Measurements from ENCODE around the gene CRB2. TPM values are rescaled to one million over a fixed set of nuclear protein-coding genes. Genes with fewer than 3 reads are reported as not detected.

CRB2 gene
- total and polyA plus RNA-seq, 2 of the 4 experiments (the other 2 are of a cell fraction) = not detected

- TF ChIP-seq BHLHE40 (IDR thresholded peaks at IDR 0.05; ENCODE audit: low read depth, low read length) (no peak), ELK1 (IDR thresholded peaks at IDR 0.05; ENCODE audit: borderline replicate concordance, low read depth, low read length) (no peak), RAD21 (IDR thresholded peaks at IDR 0.05; ENCODE audit: low read length) (no peak), SMC3 (IDR thresholded peaks at IDR 0.05; ENCODE audit: low read depth, low read length) (no peak)
Measured at GRCh38 chr9:123389070-123389469, 33.1 kb downstream of the CRB2 start (continued).

GRCh38 chr9:123389698-123390097 lies 33.7 kb downstream of the CRB2 start:
- in situ Hi-C loops (cut with MboI; ENCODE audit: low sequenced_read_pairs) = no loop called here

More at GRCh38 chr9:123389698-123390097, 33.7 kb downstream of the CRB2 start:
- Histone ChIP-seq H3K4me3 (ENCODE audit: insufficient read depth, low read depth, low read length) (no peak overlapping the region), H2AK9ac (replicated peaks; ENCODE audit: low read depth, low read length, poor library complexity) (no peak overlapping the region), H3K4me1 (ENCODE audit: control insufficient read depth, insufficient read depth, low read length) (no peaks in the 10 kb centered on the region), H2AFZ (replicated peaks; ENCODE audit: low read length, poor library complexity) (no peak overlapping the region), H3K9me3 (ENCODE audit: control insufficient read depth, insufficient read depth, low read length) (no peaks in the 10 kb centered on the region), H3K9ac (ENCODE audit: low read depth, low read length) (no peak overlapping the region), H3K4me2 (ENCODE audit: low read depth, low read length) (no peak overlapping the region), H4K20me1 (ENCODE audit: insufficient read depth, low read length) (no peaks in the 10 kb centered on the region), H3K4ac (ENCODE audit: low read depth, low read length) (no peak overlapping the region), H3K14ac (replicated peaks; ENCODE audit: low read depth, low read length) (no peak overlapping the region), H2AK5ac (ENCODE audit: low read depth, low read length) (no peak overlapping the region), H2BK5ac (ENCODE audit: low read depth, low read length, poor library complexity, severe bottlenecking) (no peak overlapping the region), H2BK15ac (ENCODE audit: low read depth, low read length) (no peak overlapping the region), H3K23ac (ENCODE audit: low read depth, low read length) (no peak overlapping the region), H4K8ac (ENCODE audit: low read depth in 2 of 2, low read length in 2 of 2) (no peak overlapping the region), H3K36me3 (ENCODE audit: control insufficient read depth, insufficient read depth, low read length) (no peaks in the 10 kb centered on the region), H4K91ac (ENCODE audit: insufficient read depth, low read depth, low read length) (no peak overlapping the region), H2BK20ac (ENCODE audit: low read depth, low read length) (no peak overlapping the region), H4K5ac (ENCODE audit: low read depth, low read length) (no peak overlapping the region), H3K9me1 (ENCODE audit: insufficient read depth, low read length) (no peaks in the 10 kb centered on the region), H3K27ac (ENCODE audit: insufficient read depth, low read length) (no peak overlapping the region), H3K27me3 (ENCODE audit: control insufficient read depth, insufficient read depth, low read length) (peaks cover 2% of the 10 kb centered on the region; the same call in 1 of the 2 replicates), H3K18ac (ENCODE audit: low read depth, low read length) (no peak overlapping the region), H3K56ac (ENCODE audit: extremely low read depth, insufficient read depth, low read length) (no peak overlapping the region), H3K79me1 (ENCODE audit: low read depth in 1 of 2, low read length in 2 of 2) (no peaks in the 10 kb centered on the region), H2BK120ac (ENCODE audit: low read depth, low read length) (no peak overlapping the region)
- BruUV-seq (replicated peaks) = no TSS peak
- POLR2A ChIA-PET (ENCODE audit: unreplicated experiment) = no interaction called here
- intact Hi-C loops (cut with micrococcal nuclease) (no loop called here), dilution Hi-C loops (cut with HindIII; ENCODE audit: low sequenced_read_pairs, unreplicated experiment) (no loop called here)
- DNase-seq = no peak
- CTCF ChIA-PET = interaction anchor here (0.8 kb wide), 1 partner anchor 52 kb away, joined by 3 read pairs; no protein-coding TSS in a partner anchor
- ATAC-seq (ENCODE audit: low read depth) = no peak
- WGBS, 2 experiments (ENCODE audit: extremely low coverage in 2 of 2, insufficient read length in 1 of 2) = 61% methylated on average over 10 of the region's 12 CpGs; no CpG with 5 or more reads in 1 of the 2 experiments
- TF ChIP-seq CEBPB (IDR thresholded peaks at IDR 0.05; ENCODE audit: low read depth, low read length) (no peak), POLR2A (IDR thresholded peaks at IDR 0.05; ENCODE audit: low read depth, low read length) (no peak)

Data from IMR-90 (cell line).